K562 (cell line): ENCODE measurements around the gene GALNT9.

Experiments used
- ATF3 ChIP-seq, 2 experiments: fragments of 450-650 bp in 1 of 2; sonication (generic) in 1 of 2; formaldehyde crosslinking in 1 of 2; IDR thresholded peaks in 1 of 2; conservative IDR thresholded peaks in 1 of 2; 2 replicates each; pipeline versions ENCODE4 v1.6.1 to v1.8.1; 2016 to 2023; ENCODE audit warnings: mild to moderate bottlenecking in 2 of 2, moderate library complexity in 2 of 2, inconsistent platforms in 1 of 2, missing genetic modification reagents in 1 of 2
- CEBPB ChIP-seq: fragments of 450-650 bp; IDR thresholded peaks from 2 replicates; pipeline ENCODE4 v1.6.1; 2016; ENCODE audit warnings: missing genetic modification characterization, missing compliant biosample characterization
- CREBBP ChIP-seq: IDR thresholded peaks from one replicate; pipeline ENCODE4 v1.6.1; 2012; ENCODE audit warnings: low read depth, mild to moderate bottlenecking, control low read depth, inconsistent platforms, low read length
- CTCF ChIP-seq, 3 experiments: IDR thresholded peaks in 2 of 3; conservative IDR thresholded peaks in 1 of 3; 2 replicates each; pipeline ENCODE4 v1.5.1; 2011 to 2012; ENCODE audit warnings: low read length in 3 of 3, mild to moderate bottlenecking in 3 of 3, control low read depth in 2 of 3, improper control_type of control experiment in 1 of 3, inconsistent platforms in 1 of 3, low read depth in 1 of 3, mixed read lengths in 1 of 3, moderate library complexity in 1 of 3; ENCODE audit not compliant: insufficient read depth in 2 of 3
- ELK1 ChIP-seq: sonication (generic); formaldehyde crosslinking; IDR thresholded peaks from 2 replicates; pipeline ENCODE4 v1.8.1; 2022; ENCODE audit warnings: missing genetic modification reagents
- NR2C2 ChIP-seq, 2 experiments: fragments of 200-800 bp in 1 of 2; sonication (Bioruptor generic) in 1 of 2; sonication (generic) in 1 of 2; formaldehyde crosslinking in 1 of 2; IDR thresholded peaks; 2 replicates each; pipeline versions ENCODE4 v1.6.1 to v1.8.0; 2016 to 2022; ENCODE audit warnings: mild to moderate bottlenecking in 1 of 2, missing compliant biosample characterization in 1 of 2, missing genetic modification characterization in 1 of 2, missing genetic modification reagents in 1 of 2
- POLR2H ChIP-seq: IDR thresholded peaks from 2 replicates; pipeline ENCODE4 v1.6.1; 2016; ENCODE audit warnings: missing genetic modification characterization, low read depth, mild to moderate bottlenecking, control low read depth, missing compliant biosample characterization, moderate library complexity
- RBM22 ChIP-seq: fragments of 200-400 bp; formaldehyde crosslinking; IDR thresholded peaks from 2 replicates; pipeline ENCODE4 v1.6.1; 2018; ENCODE audit warnings: low read length, low read depth; ENCODE audit not compliant: poor library complexity, severe bottlenecking
- RFX5 ChIP-seq: IDR thresholded peaks from 2 replicates; pipeline ENCODE4 v1.6.1; 2011; ENCODE audit warnings: low read depth, mild to moderate bottlenecking, improper control_type of control experiment, low read length
- YY1 ChIP-seq, 3 experiments: IDR thresholded peaks; 2 replicates each; pipeline ENCODE4 v1.6.1; 2011; ENCODE audit warnings: low read length in 2 of 3, mild to moderate bottlenecking in 2 of 3, moderate library complexity in 2 of 3, borderline replicate concordance in 1 of 3, control low read depth in 1 of 3, low read depth in 1 of 3; ENCODE audit not compliant: insufficient read depth in 3 of 3, insufficient replicate concordance in 2 of 3, control insufficient read depth in 1 of 3, insufficient read length in 1 of 3; ENCODE audit errors: extremely low read depth in 1 of 3

GRCh38 chr12:132178801-132179401, 150.5 kb downstream of the GALNT9 start:
- TF ChIP-seq CTCF (IDR thresholded peaks at IDR 0.05 in 2 of 3, conservative IDR thresholded peaks at IDR 0.05 in 1 of 3; ENCODE audit: insufficient read depth in 2 of 3, low read depth in 1 of 3, low read length in 3 of 3) (no peak), YY1 (IDR thresholded peaks at IDR 0.05; ENCODE audit: borderline replicate concordance in 1 of 3, control insufficient read depth in 1 of 3, extremely low read depth in 1 of 3, insufficient read depth in 3 of 3, insufficient read length in 1 of 3, insufficient replicate concordance in 2 of 3, low read depth in 1 of 3, low read length in 2 of 3) (no peak), RBM22 (no peak), ELK1 (CRISPR knock-in tag) (no peak), ATF3 (IDR thresholded peaks at IDR 0.05) (no peak), ATF3 (CRISPR knock-in tag; conservative IDR thresholded peaks at IDR 0.05) (no peak), RFX5 (no peak), CEBPB (no peak), POLR2H (tag) (no peak), NR2C2 (CRISPR knock-in tag; IDR thresholded peaks at IDR 0.05) (no peak), NR2C2 (tag; IDR thresholded peaks at IDR 0.05) (no peak), CREBBP (no peak)
